DOHH2 (cell line): Measurements from ENCODE around the gene DSCAML1.

ENCODE experiments used
- CTCF ChIP-seq: fragments of 200-600 bp; sonication (generic); IDR thresholded peaks from one replicate; pipeline ENCODE4 v1.5.1; 2014; ENCODE audit warnings: antibody characterized with exemption, mild to moderate bottlenecking, low read depth, low read length; ENCODE audit not compliant: poor library complexity, severe bottlenecking
- EZH2phosphoT487 ChIP-seq: fragments of 200-600 bp; sonication (generic); IDR thresholded peaks from 2 replicates; pipeline ENCODE4 v1.6.1; 2017; ENCODE audit warnings: borderline replicate concordance, mild to moderate bottlenecking, antibody characterized with exemption, low read length, moderate library complexity, mixed read lengths

- TF ChIP-seq CTCF (no peak), EZH2phosphoT487 (no peak)
These were observed 177.4 kb downstream of the DSCAML1 start for GRCh38 chr11:117619661-117620060.
